Activated CD8-positive, alpha-beta T cell treated with anti-CD3 and anti-CD28 coated beads for 36 hours (primary cell): Measurements from ENCODE around the gene RRP12. TPM values are rescaled to one million over a fixed set of nuclear protein-coding genes. Genes with fewer than 3 reads are reported as not detected.

ENCODE experiments used
- ATAC-seq: fragments of 200-7000 bp; cut with Tn5 transposase; one replicate; pipeline ENCODE4 v1.10.0; 2021; ENCODE audit warnings: mild to moderate bottlenecking, moderate library complexity
- CTCF ChIA-PET: fragments of 350-600 bp; sonication (Branson Sonifier 250); formaldehyde crosslinking; loops from one replicate; lab custom pipeline; 2021; ENCODE audit warnings: antibody characterized with exemption; lab: Charles Lee
- POLR2A ChIA-PET: fragments of 350-600 bp; sonication (Branson Sonifier 250); formaldehyde crosslinking; loops from one replicate; lab custom pipeline; 2021; ENCODE audit warnings: antibody characterized with exemption; lab: Charles Lee
- DNase-seq: peaks from one replicate; pipeline ENCODE4 v3.0.0-alpha.2; 2020
- H3K27ac Mint-ChIP-seq: one replicate; pipeline ENCODE4 v1.8.0; 2021; ENCODE audit warnings: mild to moderate bottlenecking, mixed read lengths
- H3K27me3 Mint-ChIP-seq: one replicate; pipeline ENCODE4 v1.8.0; 2021; ENCODE audit warnings: mixed read lengths
- H3K36me3 Mint-ChIP-seq: one replicate; pipeline ENCODE4 v1.8.0; 2021; ENCODE audit warnings: low read depth, mixed read lengths
- H3K4me1 Mint-ChIP-seq: one replicate; pipeline ENCODE4 v1.8.0; 2021; ENCODE audit warnings: low read depth, mixed read lengths
- H3K4me3 Mint-ChIP-seq: one replicate; pipeline ENCODE4 v1.8.0; 2021; ENCODE audit warnings: mild to moderate bottlenecking, moderate library complexity, mixed read lengths
- H3K9me3 Mint-ChIP-seq: one replicate; pipeline ENCODE4 v1.8.0; 2021; ENCODE audit warnings: mixed read lengths
- CTCF ChIP-seq: fragments of 200-600 bp; IDR thresholded peaks from one replicate; pipeline ENCODE4 v1.8.0; 2022; ENCODE audit warnings: antibody characterized with exemption, mild to moderate bottlenecking
- intact Hi-C: fragments of 100-400 bp; cut with micrococcal nuclease; formaldehyde crosslinking; loops from one replicate; pipeline ENCODE4 v1.10.0; 2022
- total RNA-seq, 2 experiments: library from RNA; stranded (reverse); gene quantifications; one replicate each; pipeline ENCODE4 v1.2.3, GENCODE V29; 2021

The RRP12 gene
- total RNA-seq, 2 experiments from 2014 or later: 50.3 to 51.0 TPM

GRCh38 chr10:97314671-97315070 is 86.5 kb downstream of the RRP12 start:
- no peak for DNase-seq
- ChIA-PET POLR2A (no interaction called here), CTCF (no interaction called here)
- intact Hi-C loops: no loop called here
- H3K27ac Mint-ChIP-seq: no peak overlapping the region
- H3K4me3 Mint-ChIP-seq: no peak overlapping the region
- H3K36me3 Mint-ChIP-seq: no peaks in the 10 kb centered on the region
- no peak for ATAC-seq
- peaks cover 4% of the 10 kb centered on the region for H3K4me1 Mint-ChIP-seq
- H3K27me3 Mint-ChIP-seq: no peaks in the 10 kb centered on the region
- TF ChIP-seq CTCF: no peak
- no peaks in the 10 kb centered on the region for H3K9me3 Mint-ChIP-seq

- DNase-seq (no peak), ATAC-seq (no peak)
- no peaks in the 10 kb centered on the region for H3K9me3 Mint-ChIP-seq
- no peak overlapping the region for H3K27ac Mint-ChIP-seq
- CTCF ChIA-PET: interaction anchor here (1.4 kb wide), 1 partner anchor 34 kb away, joined by 4 read pairs; no protein-coding TSS in a partner anchor
- no peak for TF ChIP-seq CTCF
- H3K27me3 Mint-ChIP-seq: no peaks in the 10 kb centered on the region
- no peaks in the 10 kb centered on the region for H3K4me1 Mint-ChIP-seq
- POLR2A ChIA-PET: no interaction called here
- H3K36me3 Mint-ChIP-seq: no peaks in the 10 kb centered on the region
- intact Hi-C loops: no loop called here
- no peak overlapping the region for H3K4me3 Mint-ChIP-seq
Measured at GRCh38 chr10:97312897-97313296, 88.2 kb downstream of the RRP12 start.

GRCh38 chr10:97311111-97311626 is 90.0 kb downstream of the RRP12 start:
- Mint-ChIP-seq H3K27ac (no peak overlapping the region), H3K4me3 (no peak overlapping the region), H3K9me3 (no peaks in the 10 kb centered on the region), H3K36me3 (no peaks in the 10 kb centered on the region), H3K4me1 (no peaks in the 10 kb centered on the region), H3K27me3 (no peaks in the 10 kb centered on the region)
- ATAC-seq: no peak
- TF ChIP-seq CTCF: no peak
- intact Hi-C loops: no loop called here
- CTCF ChIA-PET: interaction anchor here (0.6 kb wide), 1 partner anchor 1222 kb away, joined by 3 read pairs; no protein-coding TSS in a partner anchor
- no peak for DNase-seq
- POLR2A ChIA-PET: no interaction called here

- H3K4me1 Mint-ChIP-seq: no peaks in the 10 kb centered on the region
- H3K4me3 Mint-ChIP-seq: no peak overlapping the region
- ChIA-PET CTCF (interaction anchor here (1.0 to 1.3 kb wide), 2 partner anchors 29 to 74 kb away, joined by 3 to 5 read pairs; no protein-coding TSS in a partner anchor), POLR2A (no interaction called here)
- no peaks in the 10 kb centered on the region for H3K27me3 Mint-ChIP-seq
- TF ChIP-seq CTCF: no peak
- H3K27ac Mint-ChIP-seq: no peak overlapping the region
- no peaks in the 10 kb centered on the region for H3K9me3 Mint-ChIP-seq
- DNase-seq: no peak
- intact Hi-C loops: no loop called here
- ATAC-seq: no peak
- no peaks in the 10 kb centered on the region for H3K36me3 Mint-ChIP-seq
Measured at GRCh38 chr10:97307866-97308780, 93.0 kb downstream of the RRP12 start.

- no peak for DNase-seq
- no peaks in the 10 kb centered on the region for H3K9me3 Mint-ChIP-seq
- H3K36me3 Mint-ChIP-seq: no peaks in the 10 kb centered on the region
- H3K27me3 Mint-ChIP-seq: no peaks in the 10 kb centered on the region
- no peak for TF ChIP-seq CTCF
- ChIA-PET CTCF (interaction anchor here (1.3 kb wide), 1 partner anchor 29 kb away, joined by 3 read pairs; no protein-coding TSS in a partner anchor), POLR2A (no interaction called here)
- intact Hi-C loops: no loop called here
- H3K27ac Mint-ChIP-seq: no peak overlapping the region
- no peak for ATAC-seq
- H3K4me3 Mint-ChIP-seq: no peak overlapping the region
- no peaks in the 10 kb centered on the region for H3K4me1 Mint-ChIP-seq
Measured at GRCh38 chr10:97307441-97307840, 93.7 kb downstream of the RRP12 start.
